MCF 10A (cell line): ENCODE data around the gene MCTP2. TPM values are rescaled to one million over a fixed set of nuclear protein-coding genes. Genes with fewer than 3 reads are reported as not detected.

Experiments used
- BruUV-seq: library from RNA; stranded (reverse); fragments of 400-500 nt; replicated peaks from 2 replicates; lab custom pipeline; 2021; lab: Mats Ljungman, UMichigan
- CTCF ChIA-PET: fragments of 300-600 bp; sonication (Branson Sonifier 250); formaldehyde crosslinking; extraction: SDS; loops from one replicate; lab custom pipeline; 2021; ENCODE audit warnings: antibody characterized with exemption, inconsistent platforms; lab: Yijun Ruan, JAX
- POLR2A ChIA-PET: fragments of 300-600, 350-650 bp; sonication (Branson Sonifier 250); formaldehyde crosslinking; extraction: SDS; loops from one replicate; lab custom pipeline; 2020; ENCODE audit warnings: antibody characterized with exemption, inconsistent platforms; lab: Yijun Ruan, JAX
- DNase-seq: peaks from one replicate; pipeline ENCODE4 v3.0.0-alpha.2; 2018; ENCODE audit not compliant: unreplicated experiment
- H3K27ac Mint-ChIP-seq: one replicate; pipeline ENCODE4 v1.8.0; 2022; ENCODE audit warnings: mild to moderate bottlenecking, low read depth, mixed read lengths; ENCODE audit not compliant: unreplicated experiment
- H3K27me3 Mint-ChIP-seq: one replicate; pipeline ENCODE4 v1.8.0; 2022; ENCODE audit warnings: mixed read lengths; ENCODE audit not compliant: insufficient read depth, unreplicated experiment
- H3K36me3 Mint-ChIP-seq: one replicate; pipeline ENCODE4 v1.8.0; 2022; ENCODE audit warnings: mild to moderate bottlenecking, moderate library complexity, mixed read lengths; ENCODE audit not compliant: insufficient read depth, unreplicated experiment
- H3K4me1 Mint-ChIP-seq: one replicate; pipeline ENCODE4 v1.8.0; 2022; ENCODE audit warnings: mixed read lengths; ENCODE audit not compliant: insufficient read depth, unreplicated experiment
- H3K4me3 Mint-ChIP-seq: one replicate; pipeline ENCODE4 v1.8.0; 2022; ENCODE audit warnings: mild to moderate bottlenecking, moderate library complexity, mixed read lengths; ENCODE audit not compliant: unreplicated experiment
- H3K9me3 Mint-ChIP-seq: one replicate; pipeline ENCODE4 v1.8.0; 2022; ENCODE audit warnings: mixed read lengths; ENCODE audit not compliant: unreplicated experiment
- intact Hi-C: fragments of 100-400 bp; cut with micrococcal nuclease; formaldehyde crosslinking; loops from 2 replicates; pipeline ENCODE4 v1.14.1; 2022
- total RNA-seq: library from RNA; stranded (reverse); gene quantifications from 2 replicates; pipeline ENCODE4 v1.2.3, GENCODE V29; 2022
- TF ChIP-seq, protein P1 (sequence below): fragments of 200-600 bp; IDR thresholded peaks from one replicate; pipeline ENCODE4 v1.8.0; 2022; ENCODE audit warnings: antibody characterized with exemption, mild to moderate bottlenecking; ENCODE audit not compliant: unreplicated experiment

Gene MCTP2
- total RNA-seq, 1 experiment from 2014 or later = 25.7 TPM

GRCh38 chr15:94386351-94386750, 155.0 kb downstream of the MCTP2 start:
- Mint-ChIP-seq H3K27ac (no peak overlapping the region), H3K4me1 (no peaks in the 10 kb centered on the region), H3K4me3 (no peak overlapping the region), H3K9me3 (no peaks in the 10 kb centered on the region), H3K27me3 (no peaks in the 10 kb centered on the region), H3K36me3 (peaks cover 23% of the 10 kb centered on the region)
- TF ChIP-seq, protein P1, sequence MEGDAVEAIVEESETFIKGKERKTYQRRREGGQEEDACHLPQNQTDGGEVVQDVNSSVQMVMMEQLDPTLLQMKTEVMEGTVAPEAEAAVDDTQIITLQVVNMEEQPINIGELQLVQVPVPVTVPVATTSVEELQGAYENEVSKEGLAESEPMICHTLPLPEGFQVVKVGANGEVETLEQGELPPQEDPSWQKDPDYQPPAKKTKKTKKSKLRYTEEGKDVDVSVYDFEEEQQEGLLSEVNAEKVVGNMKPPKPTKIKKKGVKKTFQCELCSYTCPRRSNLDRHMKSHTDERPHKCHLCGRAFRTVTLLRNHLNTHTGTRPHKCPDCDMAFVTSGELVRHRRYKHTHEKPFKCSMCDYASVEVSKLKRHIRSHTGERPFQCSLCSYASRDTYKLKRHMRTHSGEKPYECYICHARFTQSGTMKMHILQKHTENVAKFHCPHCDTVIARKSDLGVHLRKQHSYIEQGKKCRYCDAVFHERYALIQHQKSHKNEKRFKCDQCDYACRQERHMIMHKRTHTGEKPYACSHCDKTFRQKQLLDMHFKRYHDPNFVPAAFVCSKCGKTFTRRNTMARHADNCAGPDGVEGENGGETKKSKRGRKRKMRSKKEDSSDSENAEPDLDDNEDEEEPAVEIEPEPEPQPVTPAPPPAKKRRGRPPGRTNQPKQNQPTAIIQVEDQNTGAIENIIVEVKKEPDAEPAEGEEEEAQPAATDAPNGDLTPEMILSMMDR = no peak
- intact Hi-C loops = no loop called here
- POLR2A ChIA-PET = no interaction called here
- CTCF ChIA-PET = interaction anchor here (0.6 kb wide), 1 partner anchor 222 kb away, joined by 4 read pairs; no protein-coding TSS in a partner anchor
- DNase-seq = no peak
- BruUV-seq = no TSS peak

- intact Hi-C loops = no loop called here
- CTCF ChIA-PET = interaction anchor here (0.6 kb wide), 3 partner anchors 11 to 62 kb away, joined by 3 to 4 read pairs (median 4); no protein-coding TSS in a partner anchor
- BruUV-seq = no TSS peak
- no peaks in the 10 kb centered on the region for H3K4me1 Mint-ChIP-seq
- POLR2A ChIA-PET = interaction anchor here (0.6 to 0.7 kb wide), 2 partner anchors 91 to 233 kb away, joined by 3 to 4 read pairs; no protein-coding TSS in a partner anchor
- no peak for DNase-seq
- TF ChIP-seq, protein P1 = no peak
- H3K9me3 Mint-ChIP-seq = no peaks in the 10 kb centered on the region
- peaks cover 23% of the 10 kb centered on the region for H3K36me3 Mint-ChIP-seq
- peak overlapping the region; percentile 28 for H3K27ac Mint-ChIP-seq
- H3K4me3 Mint-ChIP-seq = no peak overlapping the region
- H3K27me3 Mint-ChIP-seq = no peaks in the 10 kb centered on the region
These were observed 156.1 kb downstream of the MCTP2 start for GRCh38 chr15:94387442-94387841.

GRCh38 chr15:94387849-94388441, 156.6 kb downstream of the MCTP2 start:
- H3K27me3 Mint-ChIP-seq = no peaks in the 10 kb centered on the region
- ChIA-PET POLR2A (interaction anchor here (0.7 kb wide), 1 partner anchor 92 kb away, joined by 3 read pairs; no protein-coding TSS in a partner anchor), CTCF (interaction anchor here (0.6 to 1.2 kb wide), 4 partner anchors 10 to 141 kb away, joined by 3 to 5 read pairs (median 4); no protein-coding TSS in a partner anchor)
- intact Hi-C loops = no loop called here
- H3K4me3 Mint-ChIP-seq = no peak overlapping the region
- DNase-seq = no peak
- TF ChIP-seq, protein P1 = no peak
- no peaks in the 10 kb centered on the region for H3K4me1 Mint-ChIP-seq
- H3K27ac Mint-ChIP-seq = peak overlapping the region; percentile 28
- no TSS peak for BruUV-seq
- H3K36me3 Mint-ChIP-seq = peaks cover 23% of the 10 kb centered on the region
- H3K9me3 Mint-ChIP-seq = no peaks in the 10 kb centered on the region

DNA sequence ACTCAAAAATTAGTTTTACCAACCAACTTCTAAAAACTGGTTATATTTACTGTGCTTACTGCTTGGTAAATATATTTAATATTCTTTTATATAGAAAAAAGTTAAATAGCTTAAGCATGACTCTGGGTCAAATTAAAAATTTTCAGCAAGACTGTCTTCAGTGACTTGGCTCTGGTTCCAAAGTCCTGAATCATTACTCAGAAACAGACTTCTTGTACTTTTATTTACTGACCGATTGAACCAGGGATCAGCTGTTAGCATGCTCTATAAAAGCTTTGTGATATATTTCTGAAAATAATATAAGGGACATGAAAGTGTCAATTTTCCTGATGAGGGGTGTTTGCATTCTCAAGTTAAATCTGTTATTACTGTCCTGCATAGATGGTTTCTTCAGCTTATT, 164.3 kb downstream of the MCTP2 start:
- POLR2A ChIA-PET = no interaction called here
- BruUV-seq = no TSS peak
- H3K4me3 Mint-ChIP-seq = no peak overlapping the region
- H3K27me3 Mint-ChIP-seq = no peaks in the 10 kb centered on the region
- no peaks in the 10 kb centered on the region for H3K4me1 Mint-ChIP-seq
- intact Hi-C loops = no loop called here
- CTCF ChIA-PET = interaction anchor here (0.7 to 1.0 kb wide), 2 partner anchors 41 to 232 kb away, joined by 3 read pairs; no protein-coding TSS in a partner anchor
- H3K9me3 Mint-ChIP-seq = no peaks in the 10 kb centered on the region
- DNase-seq = peak; percentile 9
- H3K27ac Mint-ChIP-seq = no peak overlapping the region
- peaks cover 11% of the 10 kb centered on the region for H3K36me3 Mint-ChIP-seq
- TF ChIP-seq, protein P1 = no peak
